Rectal smooth muscle tissue (tissue), 1 donor: ENCODE results near the gene TSPAN8.
"Not testable (repeated sequence)": the region's sequence is repeated elsewhere in the genome, so short reads cannot be mapped to it uniquely, and the experiment has no call there.

Experiments
- H3K27ac ChIP-seq: one replicate; pipeline ENCODE4 v1.7.0; 2013; ENCODE audit warnings: low read depth, low read length, inconsistent platforms
- H3K27me3 ChIP-seq: one replicate; pipeline ENCODE4 v1.7.0; 2013; ENCODE audit warnings: low read length; ENCODE audit not compliant: control insufficient read depth, insufficient read depth
- H3K36me3 ChIP-seq: one replicate; pipeline ENCODE4 v1.7.0; 2013; ENCODE audit warnings: low read length; ENCODE audit not compliant: control insufficient read depth, insufficient read depth
- H3K4me1 ChIP-seq: one replicate; pipeline ENCODE4 v1.7.0; 2013; ENCODE audit warnings: low read length; ENCODE audit not compliant: control insufficient read depth, insufficient read depth
- H3K4me3 ChIP-seq: one replicate; pipeline ENCODE4 v1.7.0; 2013; ENCODE audit warnings: low read length
- H3K9ac ChIP-seq: one replicate; pipeline ENCODE4 v1.7.0; 2013; ENCODE audit warnings: low read length

TSPAN8 gene

GRCh38 chr12:71138011-71138410 is 19.8 kb downstream of the TSPAN8 start:
- Histone ChIP-seq H3K27me3 (no peaks in the 10 kb centered on the region), H3K36me3 (no peaks in the 10 kb centered on the region), H3K9ac (no peak overlapping the region), H3K4me1 (no peaks in the 10 kb centered on the region), H3K27ac (no peak overlapping the region), H3K4me3 (no peak overlapping the region)

GRCh38 chr12:71135812-71136176 is 22.0 kb downstream of the TSPAN8 start:
- Histone ChIP-seq H3K27me3 (no peaks in the 10 kb centered on the region), H3K36me3 (no peaks in the 10 kb centered on the region), H3K27ac (no peak overlapping the region), H3K4me3 (no peak overlapping the region), H3K9ac (no peak overlapping the region), H3K4me1 (no peaks in the 10 kb centered on the region)

GRCh38 chr12:71135077-71135811 is 22.6 kb downstream of the TSPAN8 start:
- Histone ChIP-seq H3K4me3 (no peak overlapping the region), H3K27ac (no peak overlapping the region), H3K36me3 (no peaks in the 10 kb centered on the region), H3K9ac (no peak overlapping the region), H3K27me3 (no peaks in the 10 kb centered on the region), H3K4me1 (no peaks in the 10 kb centered on the region)

DNA sequence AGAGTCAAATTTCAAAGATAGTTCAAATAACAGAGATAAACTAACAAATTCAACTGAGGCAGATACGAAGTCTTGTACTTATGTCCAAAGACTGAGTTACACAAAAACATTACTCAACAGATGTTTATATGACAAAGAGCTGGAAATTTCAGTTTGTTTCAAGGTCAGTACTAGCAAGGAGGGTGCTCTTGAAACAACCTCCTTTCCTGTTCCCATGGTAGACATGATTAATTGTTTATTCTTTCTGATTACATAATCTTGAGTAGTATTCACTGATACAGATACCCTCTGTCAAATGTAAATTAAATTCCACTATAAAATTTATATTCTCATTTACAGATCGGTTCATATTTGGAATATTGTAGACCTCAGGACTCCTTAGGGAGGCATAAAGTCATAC is 23.4 kb downstream of the TSPAN8 start:
- Histone ChIP-seq H3K9ac (no peak overlapping the region), H3K36me3 (no peaks in the 10 kb centered on the region), H3K27ac (no peak overlapping the region), H3K4me1 (no peaks in the 10 kb centered on the region), H3K27me3 (no peaks in the 10 kb centered on the region), H3K4me3 (no peak overlapping the region)

GRCh38 chr12:71130521-71131069 is 27.2 kb downstream of the TSPAN8 start:
- Histone ChIP-seq H3K9ac (no peak overlapping the region), H3K36me3 (peaks cover 2% of the 10 kb centered on the region), H3K4me1 (no peaks in the 10 kb centered on the region), H3K27ac (no peak overlapping the region), H3K4me3 (no peak overlapping the region), H3K27me3 (no peaks in the 10 kb centered on the region)

GRCh38 chr12:71129364-71129763 is 28.4 kb downstream of the TSPAN8 start:
- Histone ChIP-seq H3K4me1 (no peaks in the 10 kb centered on the region), H3K27me3 (no peaks in the 10 kb centered on the region), H3K36me3 (peaks cover 2% of the 10 kb centered on the region), H3K27ac (no peak overlapping the region), H3K4me3 (no peak overlapping the region), H3K9ac (no peak overlapping the region)

GRCh38 chr12:71128191-71128788 is 29.5 kb downstream of the TSPAN8 start:
- Histone ChIP-seq H3K27ac (no peak overlapping the region), H3K9ac (no peak overlapping the region), H3K27me3 (no peaks in the 10 kb centered on the region), H3K36me3 (peaks cover 2% of the 10 kb centered on the region), H3K4me1 (no peaks in the 10 kb centered on the region), H3K4me3 (no peak overlapping the region)

- Histone ChIP-seq H3K9ac (no peak overlapping the region), H3K27me3 (no peaks in the 10 kb centered on the region), H3K27ac (no peak overlapping the region)
Measured at GRCh38 chr12:71125949-71126348, 31.9 kb downstream of the TSPAN8 start.

GRCh38 chr12:71125515-71125914 is 32.3 kb downstream of the TSPAN8 start:
- H3K27ac ChIP-seq: no peak overlapping the region
- peaks cover 2% of the 10 kb centered on the region for H3K36me3 ChIP-seq
- H3K9ac ChIP-seq: no peak overlapping the region
- H3K4me1 ChIP-seq: no peaks in the 10 kb centered on the region
- no peak overlapping the region for H3K4me3 ChIP-seq
- no peaks in the 10 kb centered on the region for H3K27me3 ChIP-seq

More at GRCh38 chr12:71125949-71126348, 31.9 kb downstream of the TSPAN8 start:
- peaks cover 2% of the 10 kb centered on the region for H3K36me3 ChIP-seq
- no peak overlapping the region for H3K4me3 ChIP-seq
- H3K4me1 ChIP-seq: no peaks in the 10 kb centered on the region

DNA sequence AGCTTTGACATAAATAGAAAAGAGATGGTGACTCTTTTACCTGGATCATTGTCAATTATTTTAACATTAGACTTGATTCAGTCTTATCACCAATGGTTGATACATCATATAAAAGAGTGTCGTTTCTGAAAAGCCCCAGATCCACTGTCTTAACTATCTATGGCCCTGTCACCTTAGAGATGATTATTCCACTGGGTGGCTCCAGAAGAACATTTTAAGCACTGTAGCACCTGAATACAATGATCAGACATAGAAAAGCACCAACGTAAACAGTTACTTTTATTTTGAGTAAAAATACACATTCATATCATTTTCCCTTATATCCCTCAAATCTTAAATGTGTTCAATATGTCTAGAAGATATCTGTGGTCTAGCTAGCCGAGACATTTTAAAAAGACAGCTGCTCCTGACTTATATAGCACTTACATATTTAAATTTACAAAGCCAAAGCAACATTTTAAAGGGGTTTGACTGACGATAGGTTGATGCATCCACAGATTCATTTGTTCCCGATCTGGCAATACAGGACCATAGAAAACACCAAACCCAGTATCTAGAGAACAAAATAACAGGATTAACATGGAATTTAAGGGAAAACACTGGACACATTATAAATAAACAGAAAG is 32.9 kb downstream of the TSPAN8 start:
- H3K4me3 ChIP-seq: no peak overlapping the region
- no peaks in the 10 kb centered on the region for H3K4me1 ChIP-seq
- H3K27me3 ChIP-seq: no peaks in the 10 kb centered on the region
- no peak overlapping the region for H3K9ac ChIP-seq
- no peak overlapping the region for H3K27ac ChIP-seq
- H3K36me3 ChIP-seq: peaks cover 2% of the 10 kb centered on the region

- not testable (repeated sequence) for H3K27ac ChIP-seq, H3K36me3 ChIP-seq, H3K4me1 ChIP-seq, H3K9ac ChIP-seq, H3K4me3 ChIP-seq, H3K27me3 ChIP-seq
Measured at GRCh38 chr12:71113148-71113547, 44.7 kb downstream of the TSPAN8 start.

- Histone ChIP-seq H3K27me3 (no peaks in the 10 kb centered on the region), H3K9ac (no peak overlapping the region), H3K36me3 (no peaks in the 10 kb centered on the region), H3K4me1 (no peaks in the 10 kb centered on the region), H3K4me3 (no peak overlapping the region), H3K27ac (no peak overlapping the region)
Measured at GRCh38 chr12:71109834-71110233, 48.0 kb downstream of the TSPAN8 start.
